Measurements from ENCODE around the gene LTBP3. TPM values are rescaled to one million over a fixed set of nuclear protein-coding genes. Genes with fewer than 3 reads are reported as not detected.

Gene LTBP3
- polyA plus RNA-seq, 1 experiment = 77.7 TPM

- CTCF ChIA-PET = interaction anchor here (0.8 to 11.8 kb wide), 22 partner anchors 8 to 227 kb away, joined by 3 to 134 read pairs (median 4); partner anchors contain the start of genes EHBP1L1, FAM89B, MAP3K11 and PCNX3
- Histone ChIP-seq H3K27me3 (ENCODE audit: control insufficient read depth, insufficient read depth, low read length) (no peaks in the 10 kb centered on the region), H3K4me3 (ENCODE audit: low read depth, low read length) (no peak overlapping the region), H3K36me3 (ENCODE audit: control insufficient read depth, insufficient read depth, low read length) (peaks cover 24% of the 10 kb centered on the region)
- POLR2A ChIA-PET = no interaction called here
- no peak for DNase-seq (ENCODE audit: low read depth)
- TF ChIP-seq CTCF (IDR thresholded peaks at IDR 0.05; ENCODE audit: insufficient read depth, low read depth, low read length) = peak; percentile 78
Measured at GRCh38 chr11:65593518-65594414, 35.6 kb upstream of the LTBP3 start.

- DNase-seq (ENCODE audit: low read depth) = no peak
Measured at GRCh38 chr11:65592858-65593517, 34.8 kb upstream of the LTBP3 start.

GRCh38 chr11:65591939-65592857 lies 34.0 kb upstream of the LTBP3 start:
- DNase-seq (ENCODE audit: low read depth) = no peak
- TF ChIP-seq CTCF (IDR thresholded peaks at IDR 0.05; ENCODE audit: insufficient read depth, low read depth, low read length) = no peak
- ChIA-PET POLR2A (interaction anchor here (0.6 kb wide), 1 partner anchor 213 kb away, joined by 3 read pairs; no protein-coding TSS in a partner anchor), CTCF (interaction anchor here (0.7 to 11.8 kb wide), 13 partner anchors 8 to 56 kb away, joined by 3 to 134 read pairs (median 6); partner anchors contain the start of genes EHBP1L1, FAM89B, MAP3K11 and ZNRD2)
- Histone ChIP-seq H3K27me3 (ENCODE audit: control insufficient read depth, insufficient read depth, low read length) (no peaks in the 10 kb centered on the region), H3K36me3 (ENCODE audit: control insufficient read depth, insufficient read depth, low read length) (peaks cover 18% of the 10 kb centered on the region), H3K4me3 (ENCODE audit: low read depth, low read length) (no peak overlapping the region)

More at GRCh38 chr11:65592858-65593517, 34.8 kb upstream of the LTBP3 start:
- POLR2A ChIA-PET = no interaction called here
- no peak overlapping the region for H3K4me3 ChIP-seq (ENCODE audit: low read depth, low read length)
- peaks cover 21% of the 10 kb centered on the region for H3K36me3 ChIP-seq (ENCODE audit: control insufficient read depth, insufficient read depth, low read length)
- no peak for TF ChIP-seq CTCF (IDR thresholded peaks at IDR 0.05; ENCODE audit: insufficient read depth, low read depth, low read length)
- H3K27me3 ChIP-seq (ENCODE audit: control insufficient read depth, insufficient read depth, low read length) = no peaks in the 10 kb centered on the region
- CTCF ChIA-PET = interaction anchor here (0.8 to 11.8 kb wide), 19 partner anchors 7 to 226 kb away, joined by 3 to 134 read pairs (median 4); partner anchors contain the start of genes EHBP1L1, FAM89B, MAP3K11 and ZNRD2

GRCh38 chr11:65590240-65590738 lies 32.1 kb upstream of the LTBP3 start:
- ChIA-PET POLR2A (no interaction called here), CTCF (interaction anchor here (0.7 to 11.8 kb wide), 8 partner anchors 13 to 49 kb away, joined by 3 to 134 read pairs (median 5); partner anchors contain the start of genes EHBP1L1, FAM89B, MAP3K11 and ZNRD2)
- no peak for DNase-seq (ENCODE audit: low read depth)
- H3K27me3 ChIP-seq (ENCODE audit: control insufficient read depth, insufficient read depth, low read length) = no peaks in the 10 kb centered on the region
- peaks cover 20% of the 10 kb centered on the region for H3K36me3 ChIP-seq (ENCODE audit: control insufficient read depth, insufficient read depth, low read length)
- no peak overlapping the region for H3K4me3 ChIP-seq (ENCODE audit: low read depth, low read length)
- no peak for TF ChIP-seq CTCF (IDR thresholded peaks at IDR 0.05; ENCODE audit: insufficient read depth, low read depth, low read length)
